H54 (cell line): ENCODE data around the gene SPPL3.
"Not testable (repeated sequence)": the region's sequence is repeated elsewhere in the genome, so short reads cannot be mapped to it uniquely, and the experiment has no call there.

Source experiments
- DNase-seq: peaks from one replicate; pipeline ENCODE4 v3.0.0; 2011; ENCODE audit warnings: low spot score, mixed read lengths; ENCODE audit not compliant: insufficient read length
- FAIRE-seq: peaks from 3 replicates; lab custom pipeline; 2011; peaks lifted over from hg19 to GRCh38; lab: Jason Lieb, UNC
- POLR2A ChIP-seq: IDR thresholded peaks from 2 replicates; pipeline ENCODE4 v1.6.1; 2011; ENCODE audit warnings: low read depth, mild to moderate bottlenecking, low read length

SPPL3 gene

DNA sequence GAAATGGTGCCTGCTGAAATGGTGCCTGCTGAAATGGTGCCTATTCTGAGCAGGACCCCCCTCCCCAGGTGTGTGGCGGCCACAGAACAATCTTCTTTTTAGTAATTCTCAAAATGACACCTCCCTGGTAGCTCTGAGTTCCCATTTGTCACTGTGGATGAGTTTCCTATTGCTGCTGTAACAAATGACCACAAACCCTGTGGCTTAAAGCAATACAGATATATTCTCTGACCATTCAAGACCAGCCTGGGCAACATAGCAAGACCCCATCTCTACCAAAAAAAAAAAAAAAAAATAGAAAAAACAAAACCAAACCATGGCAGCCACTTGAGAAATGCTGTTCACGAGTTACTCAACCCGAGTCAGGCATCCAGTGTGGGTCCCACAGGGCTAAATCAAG is 170.6 kb downstream of the SPPL3 start:
- FAIRE-seq (no peak), DNase-seq (no peak)
- TF ChIP-seq POLR2A = no peak

- not testable (repeated sequence) for DNase-seq, FAIRE-seq
These were observed 172.0 kb downstream of the SPPL3 start for GRCh38 chr12:120732198-120732597.

DNA sequence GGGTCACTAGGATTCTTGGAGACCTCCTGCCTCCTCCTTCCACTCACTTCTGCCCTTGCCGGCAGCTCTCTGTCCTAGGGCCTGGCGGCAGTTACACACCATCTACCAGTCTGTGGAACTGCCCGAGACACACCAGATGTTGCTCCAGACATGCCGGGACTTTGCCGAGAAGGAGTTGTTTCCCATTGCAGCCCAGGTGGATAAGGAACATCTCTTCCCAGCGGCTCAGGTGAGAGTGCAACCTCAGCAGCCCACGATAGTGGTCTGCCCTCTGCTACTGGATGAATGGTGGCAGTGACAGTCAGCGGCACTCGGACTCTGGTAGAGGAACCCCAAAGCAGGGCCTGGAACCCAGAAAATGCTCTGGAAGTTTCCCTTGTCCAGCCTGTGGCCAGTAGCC is 177.2 kb downstream of the SPPL3 start:
- FAIRE-seq (no peak), DNase-seq (no peak)
- TF ChIP-seq POLR2A = no peak

DNA sequence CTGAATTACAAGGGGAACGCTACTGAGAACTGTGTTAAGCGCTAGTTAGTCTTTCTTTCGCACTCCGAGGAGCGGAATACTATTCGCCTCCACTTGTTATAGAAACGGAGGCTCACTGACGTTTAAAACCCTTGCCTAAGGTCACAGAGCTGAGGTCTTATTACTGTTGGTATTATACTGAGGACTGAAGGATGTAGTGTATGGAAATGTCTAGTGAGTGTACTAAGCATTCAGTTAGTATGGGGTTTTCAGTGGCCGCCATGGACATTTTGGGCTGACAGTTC is 177.7 kb downstream of the SPPL3 start:
- no peak for DNase-seq
- TF ChIP-seq POLR2A = no peak
- FAIRE-seq = no peak

GRCh38 chr12:120725659-120726509 is 178.3 kb downstream of the SPPL3 start, which contains the start of gene ACADS:
Gene ACADS (plus strand): TSS chr12:120725826. CDS start chr12:120725886, 60 bp downstream.
- peak; percentile 58 for TF ChIP-seq POLR2A
- peak; percentile 80 for DNase-seq
- FAIRE-seq = no peak

GRCh38 chr12:120725151-120725658 is 179.0 kb downstream of the SPPL3 start:
- no peak for TF ChIP-seq POLR2A
- no peak for FAIRE-seq
- DNase-seq = no peak

DNA sequence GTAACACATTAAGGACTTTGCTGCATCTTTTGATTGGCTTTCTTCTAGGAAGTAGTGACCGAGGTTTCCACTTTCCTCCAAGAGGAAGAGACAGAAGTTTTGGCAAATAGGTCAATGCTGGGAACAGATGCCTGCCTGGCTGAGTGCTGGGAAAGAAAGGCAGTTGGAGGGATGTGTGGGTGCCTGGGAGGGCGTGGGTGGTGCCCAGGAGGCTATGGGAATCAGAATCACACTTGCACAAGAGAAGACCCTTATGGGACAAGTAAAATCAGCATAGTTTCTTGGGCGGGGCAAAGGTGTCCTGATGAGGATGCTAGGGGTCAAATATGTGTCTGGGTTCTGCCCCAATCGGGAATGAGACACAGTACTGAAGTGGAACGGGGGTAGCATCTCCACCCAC is 179.4 kb downstream of the SPPL3 start:
- DNase-seq = no peak
- TF ChIP-seq POLR2A = no peak
- FAIRE-seq = no peak

DNA sequence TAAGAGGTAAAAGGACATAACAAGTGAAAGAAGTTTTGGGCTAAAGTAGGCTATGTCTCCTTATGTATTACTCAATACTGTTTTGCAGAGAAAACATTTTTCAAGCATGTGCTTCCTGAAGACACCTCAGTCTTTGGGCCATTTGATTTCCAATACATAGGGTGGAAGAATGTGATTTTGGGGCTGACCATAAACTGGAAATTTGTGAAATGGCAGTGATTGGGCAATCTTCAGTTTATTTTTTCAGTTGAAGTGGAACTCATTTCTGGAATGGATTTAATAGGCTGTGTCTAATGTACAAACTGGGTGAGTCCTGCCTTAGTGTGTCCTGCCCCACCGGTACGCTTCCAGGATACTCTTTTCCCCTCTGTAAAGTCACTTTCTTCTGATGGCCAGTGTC is 181.4 kb downstream of the SPPL3 start:
- FAIRE-seq (no peak), DNase-seq (no peak)
- TF ChIP-seq POLR2A = no peak

- FAIRE-seq (no peak), DNase-seq (no peak)
- TF ChIP-seq POLR2A = no peak
These were observed 182.3 kb downstream of the SPPL3 start for GRCh38 chr12:120721866-120722265.

DNA sequence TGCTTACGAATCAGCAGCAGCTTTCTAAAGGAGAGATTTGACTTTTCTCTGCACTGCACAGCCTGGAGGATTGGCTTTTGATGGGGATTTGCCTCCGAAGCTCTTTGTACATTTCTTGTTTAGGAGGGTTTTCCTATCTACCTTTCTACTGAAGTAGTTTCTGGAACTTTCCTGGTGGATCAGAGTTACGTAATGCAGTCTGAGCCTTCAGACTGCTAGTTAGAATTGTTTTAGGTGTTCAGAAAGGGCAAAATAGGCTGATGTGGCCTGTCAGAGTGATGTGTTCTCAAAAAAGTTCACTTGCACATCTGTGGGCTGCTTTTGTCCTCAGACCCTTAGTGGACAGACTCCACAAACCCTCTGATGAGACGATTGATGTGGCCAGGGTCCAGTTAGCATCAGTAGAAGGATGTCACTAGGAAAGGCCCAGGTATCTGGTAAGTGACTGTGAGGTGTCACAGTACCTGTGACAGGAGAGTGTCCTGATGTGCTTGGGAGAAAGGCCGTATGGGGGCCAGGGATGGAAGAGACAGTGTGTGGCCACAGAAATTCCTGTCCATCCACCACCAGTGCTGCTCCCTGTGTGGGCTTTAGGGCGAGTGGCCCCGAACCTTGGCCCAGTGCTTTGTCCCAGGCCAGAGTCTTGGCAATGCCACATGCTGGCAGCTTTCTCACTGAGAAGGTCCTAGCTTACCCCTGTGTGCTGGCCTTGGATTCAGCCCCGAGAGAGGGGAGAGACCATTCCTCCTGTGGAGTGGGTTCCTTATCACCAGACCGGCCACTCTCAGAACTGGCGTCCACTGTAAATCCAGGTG is 183.0 kb downstream of the SPPL3 start:
- TF ChIP-seq POLR2A = no peak
- FAIRE-seq = no peak
- no peak for DNase-seq

GRCh38 chr12:120720234-120720986 is 183.7 kb downstream of the SPPL3 start:
- no peak for TF ChIP-seq POLR2A
- peak; percentile 63 for DNase-seq
- no peak for FAIRE-seq

DNA sequence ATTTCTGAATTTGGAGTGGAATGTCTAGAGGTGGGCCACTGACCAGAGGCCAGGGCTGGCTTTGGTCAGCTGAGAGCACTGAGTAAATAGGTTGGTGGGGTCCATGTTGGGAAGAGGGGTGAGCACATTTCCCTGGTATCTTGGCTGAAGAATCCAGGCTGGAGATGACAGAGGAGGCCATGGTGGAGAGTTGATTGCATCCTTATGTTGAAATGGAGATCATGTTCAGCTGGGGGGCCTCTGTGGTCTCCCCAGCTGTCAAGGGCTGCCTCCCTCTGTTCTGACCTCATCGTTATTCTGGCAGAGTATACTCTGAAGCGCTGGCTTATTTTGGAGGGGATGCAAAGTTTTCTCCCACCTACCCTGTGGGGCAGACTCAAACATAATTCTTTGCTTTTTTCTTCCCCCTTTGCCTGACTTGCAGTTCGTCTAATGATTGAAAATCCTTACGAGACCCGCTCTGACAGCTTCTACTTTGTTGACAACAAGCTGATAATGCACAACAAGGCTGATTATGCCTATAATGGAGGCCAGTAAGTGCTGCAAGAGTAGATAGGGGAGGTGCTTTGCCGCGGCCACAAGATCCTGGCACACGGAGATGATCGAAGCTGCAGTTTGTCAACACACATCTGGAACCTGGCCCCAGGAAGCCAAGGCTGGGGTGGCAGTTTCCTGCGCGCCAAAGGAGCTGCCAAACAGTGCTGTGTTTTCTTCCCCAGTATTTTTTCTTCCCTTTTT is 184.5 kb downstream of the SPPL3 start:
- FAIRE-seq (no peak), DNase-seq (no peak)
- no peak for TF ChIP-seq POLR2A

DNA sequence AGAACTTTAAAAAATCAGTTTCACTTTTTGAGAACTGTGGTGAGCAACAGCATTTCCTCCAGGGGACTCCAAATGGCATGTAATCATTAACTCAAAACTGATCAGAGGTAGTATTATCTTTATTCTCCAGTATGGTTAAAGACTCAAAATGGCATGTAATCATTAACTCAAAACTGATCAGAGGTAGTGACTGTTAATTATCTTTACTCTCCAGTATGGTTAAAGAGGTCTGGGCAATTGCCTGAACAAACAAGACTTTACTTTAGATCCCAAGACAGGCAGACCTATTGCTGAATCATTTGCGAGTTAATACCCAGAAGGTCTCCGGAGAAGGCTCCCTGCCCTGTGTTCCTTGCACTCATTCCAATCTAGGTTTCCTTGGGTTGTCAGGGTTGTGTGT is 185.1 kb downstream of the SPPL3 start:
- DNase-seq (no peak), FAIRE-seq (no peak)
- no peak for TF ChIP-seq POLR2A

DNA sequence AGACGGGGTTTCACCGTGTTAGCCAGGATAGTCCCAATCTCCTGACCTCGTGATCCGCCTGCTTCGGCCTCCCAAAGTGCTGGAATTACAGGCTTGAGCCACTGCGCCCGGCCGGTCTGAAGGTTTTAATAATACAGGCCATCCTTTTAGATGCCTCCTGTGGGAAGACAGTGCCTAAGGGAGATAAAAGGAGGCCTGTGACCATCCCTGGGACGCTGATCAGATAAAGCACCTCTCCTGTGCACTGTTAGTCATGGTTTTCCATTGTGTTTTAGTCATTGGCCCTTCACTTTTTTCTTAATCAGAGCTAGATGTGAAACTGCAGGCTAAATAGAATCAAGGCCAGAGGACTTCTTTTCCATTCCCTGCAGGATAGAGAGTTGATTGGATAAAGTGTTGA is 186.1 kb downstream of the SPPL3 start:
- TF ChIP-seq POLR2A = no peak
- no peak for FAIRE-seq

More for the DNA sequence above, 186.1 kb downstream of the SPPL3 start:
- no peak for DNase-seq
